ENCODE measurements around the gene RSAD2. TPM values are rescaled to one million over a fixed set of nuclear protein-coding genes. Genes with fewer than 3 reads are reported as not detected.

RSAD2 gene
- polyA plus RNA-seq, 2 of the 4 experiments (the other 2 are of a cell fraction) = 0.03 to 0.06 TPM

DNA sequence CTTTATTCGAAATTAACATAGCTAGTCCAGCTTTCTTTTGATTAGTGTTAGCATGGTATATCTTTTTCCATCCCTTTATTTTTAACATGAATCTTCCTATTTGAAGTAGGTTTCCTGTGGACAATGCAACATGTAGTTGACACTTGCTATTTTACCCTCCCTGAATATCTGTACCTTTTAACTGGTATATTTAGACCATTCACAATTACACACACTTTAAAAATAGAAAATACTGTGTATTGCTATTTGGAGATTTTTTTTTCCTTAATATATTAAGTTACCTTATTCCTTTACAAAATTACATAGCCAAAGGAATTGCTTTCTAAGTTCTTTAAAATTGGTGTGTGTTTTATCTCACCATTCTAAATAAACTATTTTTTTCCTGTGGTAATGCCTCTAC is 54.6 kb downstream of the RSAD2 start:
- ATAC-seq = no peak
- H3K27ac ChIP-seq = no peak overlapping the region
- no peaks in the 10 kb centered on the region for H3K9me3 ChIP-seq
- H3K4me3 ChIP-seq = no peak overlapping the region
- FAIRE-seq = no peak
- no peak for DNase-seq (ENCODE audit: low read depth in 1 of 2, low spot score in 1 of 2)
- ChIA-PET CTCF (interaction anchor here (1.0 to 2.4 kb wide), 3 partner anchors 9 to 16 kb away, joined by 3 to 12 read pairs (median 3); partner anchors contain the start of gene RNF144A), POLR2A (no interaction called here)
- no peak overlapping the region for H3K4me2 ChIP-seq
- TF ChIP-seq, protein P1, sequence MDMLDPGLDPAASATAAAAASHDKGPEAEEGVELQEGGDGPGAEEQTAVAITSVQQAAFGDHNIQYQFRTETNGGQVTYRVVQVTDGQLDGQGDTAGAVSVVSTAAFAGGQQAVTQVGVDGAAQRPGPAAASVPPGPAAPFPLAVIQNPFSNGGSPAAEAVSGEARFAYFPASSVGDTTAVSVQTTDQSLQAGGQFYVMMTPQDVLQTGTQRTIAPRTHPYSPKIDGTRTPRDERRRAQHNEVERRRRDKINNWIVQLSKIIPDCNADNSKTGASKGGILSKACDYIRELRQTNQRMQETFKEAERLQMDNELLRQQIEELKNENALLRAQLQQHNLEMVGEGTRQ (IDR thresholded peaks at IDR 0.05) = no peak
- TF ChIP-seq RAD21 (conservative IDR thresholded peaks at IDR 0.05 in 1 of 2, IDR thresholded peaks at IDR 0.05 in 1 of 2) (no peak), NPAS2 (CRISPR knock-in tag; IDR thresholded peaks at IDR 0.05; ENCODE audit: borderline replicate concordance) (no peak), POLR2AphosphoS2 (conservative IDR thresholded peaks at IDR 0.05; ENCODE audit: low read length) (no peak), CEBPB (IDR thresholded peaks at IDR 0.05) (no peak), RFX5 (IDR thresholded peaks at IDR 0.05) (no peak), ZSCAN20 (CRISPR knock-in tag; IDR thresholded peaks at IDR 0.05) (no peak), CBX8 (IDR thresholded peaks at IDR 0.05) (no peak), SREBF2 (IDR thresholded peaks at IDR 0.05) (no peak), CHD2 (IDR thresholded peaks at IDR 0.05; ENCODE audit: low read length, partially characterized antibody) (no peak), GATA3 (IDR thresholded peaks at IDR 0.05; ENCODE audit: borderline replicate concordance) (no peak)
- TF ChIP-seq, protein P2, sequence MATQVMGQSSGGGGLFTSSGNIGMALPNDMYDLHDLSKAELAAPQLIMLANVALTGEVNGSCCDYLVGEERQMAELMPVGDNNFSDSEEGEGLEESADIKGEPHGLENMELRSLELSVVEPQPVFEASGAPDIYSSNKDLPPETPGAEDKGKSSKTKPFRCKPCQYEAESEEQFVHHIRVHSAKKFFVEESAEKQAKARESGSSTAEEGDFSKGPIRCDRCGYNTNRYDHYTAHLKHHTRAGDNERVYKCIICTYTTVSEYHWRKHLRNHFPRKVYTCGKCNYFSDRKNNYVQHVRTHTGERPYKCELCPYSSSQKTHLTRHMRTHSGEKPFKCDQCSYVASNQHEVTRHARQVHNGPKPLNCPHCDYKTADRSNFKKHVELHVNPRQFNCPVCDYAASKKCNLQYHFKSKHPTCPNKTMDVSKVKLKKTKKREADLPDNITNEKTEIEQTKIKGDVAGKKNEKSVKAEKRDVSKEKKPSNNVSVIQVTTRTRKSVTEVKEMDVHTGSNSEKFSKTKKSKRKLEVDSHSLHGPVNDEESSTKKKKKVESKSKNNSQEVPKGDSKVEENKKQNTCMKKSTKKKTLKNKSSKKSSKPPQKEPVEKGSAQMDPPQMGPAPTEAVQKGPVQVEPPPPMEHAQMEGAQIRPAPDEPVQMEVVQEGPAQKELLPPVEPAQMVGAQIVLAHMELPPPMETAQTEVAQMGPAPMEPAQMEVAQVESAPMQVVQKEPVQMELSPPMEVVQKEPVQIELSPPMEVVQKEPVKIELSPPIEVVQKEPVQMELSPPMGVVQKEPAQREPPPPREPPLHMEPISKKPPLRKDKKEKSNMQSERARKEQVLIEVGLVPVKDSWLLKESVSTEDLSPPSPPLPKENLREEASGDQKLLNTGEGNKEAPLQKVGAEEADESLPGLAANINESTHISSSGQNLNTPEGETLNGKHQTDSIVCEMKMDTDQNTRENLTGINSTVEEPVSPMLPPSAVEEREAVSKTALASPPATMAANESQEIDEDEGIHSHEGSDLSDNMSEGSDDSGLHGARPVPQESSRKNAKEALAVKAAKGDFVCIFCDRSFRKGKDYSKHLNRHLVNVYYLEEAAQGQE (IDR thresholded peaks at IDR 0.05) = no peak
- TF ChIP-seq, protein P3, sequence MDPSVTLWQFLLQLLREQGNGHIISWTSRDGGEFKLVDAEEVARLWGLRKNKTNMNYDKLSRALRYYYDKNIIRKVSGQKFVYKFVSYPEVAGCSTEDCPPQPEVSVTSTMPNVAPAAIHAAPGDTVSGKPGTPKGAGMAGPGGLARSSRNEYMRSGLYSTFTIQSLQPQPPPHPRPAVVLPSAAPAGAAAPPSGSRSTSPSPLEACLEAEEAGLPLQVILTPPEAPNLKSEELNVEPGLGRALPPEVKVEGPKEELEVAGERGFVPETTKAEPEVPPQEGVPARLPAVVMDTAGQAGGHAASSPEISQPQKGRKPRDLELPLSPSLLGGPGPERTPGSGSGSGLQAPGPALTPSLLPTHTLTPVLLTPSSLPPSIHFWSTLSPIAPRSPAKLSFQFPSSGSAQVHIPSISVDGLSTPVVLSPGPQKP (IDR thresholded peaks at IDR 0.05; ENCODE audit: low read depth, low read length) = no peak
- H3K4me1 ChIP-seq = no peaks in the 10 kb centered on the region
- WGBS (ENCODE audit: missing lambda C conversion rate) = 13% methylated on average over 1 of the region's 1 CpG

DNA sequence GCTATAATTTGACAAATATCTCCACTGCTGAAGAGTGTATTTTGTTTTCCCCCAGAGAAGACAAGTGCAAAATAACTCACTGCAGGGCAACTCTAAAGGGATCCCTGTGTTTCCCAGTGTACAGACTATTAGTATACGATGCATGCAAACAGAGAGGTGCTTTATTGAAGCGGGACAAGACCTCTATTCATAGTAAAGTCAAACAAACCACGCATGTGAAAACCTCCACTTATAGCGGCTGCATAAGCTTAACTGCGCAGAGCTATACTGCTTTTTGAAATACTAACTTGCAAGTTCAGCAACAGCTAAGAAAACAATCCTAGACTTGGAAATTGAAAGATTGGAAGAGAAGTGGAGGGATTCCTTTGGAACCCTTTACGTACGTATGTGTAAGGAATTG is 55.3 kb downstream of the RSAD2 start:
- no peak overlapping the region for H3K27ac ChIP-seq
- no peak for ATAC-seq
- FAIRE-seq = no peak
- H3K4me2 ChIP-seq = no peak overlapping the region
- no peak overlapping the region for H3K4me3 ChIP-seq
- H3K4me1 ChIP-seq = no peaks in the 10 kb centered on the region
- no peaks in the 10 kb centered on the region for H3K9me3 ChIP-seq
- no peak for TF ChIP-seq EP300 (IDR thresholded peaks at IDR 0.05)
- TF ChIP-seq MAFK (IDR thresholded peaks at IDR 0.05; ENCODE audit: partially characterized antibody) = no peak
- 76% methylated on average over 7 of the region's 7 CpGs for WGBS (ENCODE audit: missing lambda C conversion rate)
- no peak for DNase-seq (ENCODE audit: low read depth in 1 of 2, low spot score in 1 of 2)
- CTCF ChIA-PET = interaction anchor here (1.0 to 2.4 kb wide), 3 partner anchors 9 to 16 kb away, joined by 3 to 12 read pairs (median 3); partner anchors contain the start of gene RNF144A
- POLR2A ChIA-PET = no interaction called here

DNA sequence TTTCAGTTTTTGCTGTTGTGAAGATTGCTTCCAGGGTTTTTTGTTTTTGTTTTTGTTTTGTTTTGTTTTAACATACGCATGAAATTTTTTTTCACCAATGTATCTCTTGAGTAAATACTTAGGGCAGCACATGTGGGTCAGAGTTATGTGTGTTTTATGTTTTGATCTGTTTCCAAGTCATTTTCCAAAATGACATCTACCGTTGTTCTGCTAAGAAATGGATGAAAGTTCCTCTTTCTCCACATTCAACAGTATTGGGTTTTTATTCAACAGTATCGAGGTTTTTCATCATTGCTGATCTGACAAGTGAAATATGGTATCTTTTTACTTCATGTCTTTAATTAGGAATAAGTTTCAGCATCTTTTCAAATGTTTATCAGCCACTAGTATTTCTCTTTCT is 56.3 kb downstream of the RSAD2 start:
- H3K4me1 ChIP-seq = no peaks in the 10 kb centered on the region
- no peak for ATAC-seq
- no peak overlapping the region for H3K4me2 ChIP-seq
- no peak for DNase-seq (ENCODE audit: low read depth in 1 of 2, low spot score in 1 of 2)
- ChIA-PET CTCF (interaction anchor here (2.4 kb wide), 1 partner anchor 17 kb away, joined by 12 read pairs; the partner anchor contains the start of gene RNF144A), POLR2A (no interaction called here)
- no peak overlapping the region for H3K4me3 ChIP-seq
- TF ChIP-seq EHF (CRISPR knock-in tag; IDR thresholded peaks at IDR 0.05) = no peak
- TF ChIP-seq GATA3 (IDR thresholded peaks at IDR 0.05; ENCODE audit: borderline replicate concordance) = no peak
- TF ChIP-seq, protein P4, sequence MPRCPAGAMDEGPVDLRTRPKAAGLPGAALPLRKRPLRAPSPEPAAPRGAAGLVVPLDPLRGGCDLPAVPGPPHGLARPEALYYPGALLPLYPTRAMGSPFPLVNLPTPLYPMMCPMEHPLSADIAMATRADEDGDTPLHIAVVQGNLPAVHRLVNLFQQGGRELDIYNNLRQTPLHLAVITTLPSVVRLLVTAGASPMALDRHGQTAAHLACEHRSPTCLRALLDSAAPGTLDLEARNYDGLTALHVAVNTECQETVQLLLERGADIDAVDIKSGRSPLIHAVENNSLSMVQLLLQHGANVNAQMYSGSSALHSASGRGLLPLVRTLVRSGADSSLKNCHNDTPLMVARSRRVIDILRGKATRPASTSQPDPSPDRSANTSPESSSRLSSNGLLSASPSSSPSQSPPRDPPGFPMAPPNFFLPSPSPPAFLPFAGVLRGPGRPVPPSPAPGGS (IDR thresholded peaks at IDR 0.05) = no peak
- no peak for TF ChIP-seq HDAC2 (IDR thresholded peaks at IDR 0.05)
- TF ChIP-seq, protein P5, sequence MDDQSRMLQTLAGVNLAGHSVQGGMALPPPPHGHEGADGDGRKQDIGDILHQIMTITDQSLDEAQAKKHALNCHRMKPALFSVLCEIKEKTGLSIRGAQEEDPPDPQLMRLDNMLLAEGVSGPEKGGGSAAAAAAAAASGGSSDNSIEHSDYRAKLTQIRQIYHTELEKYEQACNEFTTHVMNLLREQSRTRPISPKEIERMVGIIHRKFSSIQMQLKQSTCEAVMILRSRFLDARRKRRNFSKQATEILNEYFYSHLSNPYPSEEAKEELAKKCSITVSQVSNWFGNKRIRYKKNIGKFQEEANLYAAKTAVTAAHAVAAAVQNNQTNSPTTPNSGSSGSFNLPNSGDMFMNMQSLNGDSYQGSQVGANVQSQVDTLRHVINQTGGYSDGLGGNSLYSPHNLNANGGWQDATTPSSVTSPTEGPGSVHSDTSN (IDR thresholded peaks at IDR 0.05) = no peak
- TF ChIP-seq RNF2 (IDR thresholded peaks at IDR 0.05; ENCODE audit: borderline replicate concordance, low read depth) = no peak
- H3K27ac ChIP-seq = no peak overlapping the region
- no peak for FAIRE-seq
- 77% methylated on average over 3 of the region's 3 CpGs for whole genome bisulfite sequencing (ENCODE audit: missing lambda C conversion rate)
- H3K9me3 ChIP-seq = no peaks in the 10 kb centered on the region
